NCI-H1417 treated with DMSO at 0.1 percent for 48 hours (cell line): ENCODE results near the gene IL4I1.

Experiments used
- DNase-seq: peaks from one replicate; lab custom pipeline; 2025; lab: John Stamatoyannopoulos, UW

Gene IL4I1

GRCh38 chr19:49924004-49924880 is 27.6 kb upstream of the IL4I1 start:
- DNase-seq: no peak

GRCh38 chr19:49923055-49924003 is 26.6 kb upstream of the IL4I1 start:
- no peak for DNase-seq

GRCh38 chr19:49921871-49922795 is 25.4 kb upstream of the IL4I1 start:
- DNase-seq: no peak

GRCh38 chr19:49920624-49921363 is 24.1 kb upstream of the IL4I1 start:
- DNase-seq: peak; percentile 9

- DNase-seq: no peak
These were observed 21.4 kb upstream of the IL4I1 start for GRCh38 chr19:49918089-49918488.

GRCh38 chr19:49916839-49917733 is 20.4 kb upstream of the IL4I1 start:
- DNase-seq: no peak

GRCh38 chr19:49915271-49915670 is 18.6 kb upstream of the IL4I1 start:
- no peak for DNase-seq

- DNase-seq: no peak
These were observed 17.0 kb upstream of the IL4I1 start for GRCh38 chr19:49913720-49914119.

- DNase-seq: no peak
These were observed 16.4 kb upstream of the IL4I1 start for GRCh38 chr19:49912965-49913685.

GRCh38 chr19:49911381-49912145 is 14.9 kb upstream of the IL4I1 start:
- no peak for DNase-seq

- DNase-seq: no peak
These were observed 13.5 kb upstream of the IL4I1 start for GRCh38 chr19:49910179-49910578.

GRCh38 chr19:49908480-49909420 is 12.1 kb upstream of the IL4I1 start:
- DNase-seq: no peak

GRCh38 chr19:49907745-49908446 is 11.2 kb upstream of the IL4I1 start:
- no peak for DNase-seq

- no peak for DNase-seq
These were observed 10.3 kb upstream of the IL4I1 start for GRCh38 chr19:49906879-49907564.

GRCh38 chr19:49904136-49904535 is 7.4 kb upstream of the IL4I1 start:
- DNase-seq: no peak
